NCI-H510A (cell line): ENCODE data around the gene VEGFB.

Source experiments
- DNase-seq: peaks from one replicate; lab custom pipeline; 2025; lab: John Stamatoyannopoulos, UW

The VEGFB gene

GRCh38 chr11:64211181-64211872, 23.1 kb upstream of the VEGFB start:
- no peak for DNase-seq

- no peak for DNase-seq
Observed at GRCh38 chr11:64216879-64217278, 17.5 kb upstream of the VEGFB start.

- DNase-seq = no peak
Observed at GRCh38 chr11:64218628-64219353, 15.6 kb upstream of the VEGFB start.

- no peak for DNase-seq
Observed at GRCh38 chr11:64219354-64219684, 15.1 kb upstream of the VEGFB start.

- DNase-seq = no peak
Observed at GRCh38 chr11:64219755-64220154, 14.6 kb upstream of the VEGFB start.

- DNase-seq = no peak
Observed at GRCh38 chr11:64220271-64220670, 14.1 kb upstream of the VEGFB start.

DNA sequence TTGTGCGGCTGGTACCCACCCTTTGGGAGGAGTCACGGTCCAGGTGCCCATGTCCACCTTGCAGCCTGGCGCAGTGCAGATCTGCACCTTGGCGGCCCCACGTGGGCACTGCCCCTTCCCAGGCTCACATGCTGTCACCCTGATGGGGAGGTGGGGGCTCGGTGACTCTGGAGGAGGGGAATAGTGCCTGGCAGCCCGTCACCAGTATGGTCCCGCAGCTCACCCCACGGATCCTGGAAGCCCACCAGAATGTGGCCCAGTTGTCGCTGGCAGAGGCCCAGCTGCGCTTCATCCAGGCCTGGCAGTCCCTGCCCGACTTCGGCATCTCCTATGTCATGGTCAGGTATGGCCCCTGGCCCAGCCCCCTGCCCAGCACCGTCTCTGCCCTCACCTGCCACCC, 13.6 kb upstream of the VEGFB start:
- DNase-seq = no peak

DNA sequence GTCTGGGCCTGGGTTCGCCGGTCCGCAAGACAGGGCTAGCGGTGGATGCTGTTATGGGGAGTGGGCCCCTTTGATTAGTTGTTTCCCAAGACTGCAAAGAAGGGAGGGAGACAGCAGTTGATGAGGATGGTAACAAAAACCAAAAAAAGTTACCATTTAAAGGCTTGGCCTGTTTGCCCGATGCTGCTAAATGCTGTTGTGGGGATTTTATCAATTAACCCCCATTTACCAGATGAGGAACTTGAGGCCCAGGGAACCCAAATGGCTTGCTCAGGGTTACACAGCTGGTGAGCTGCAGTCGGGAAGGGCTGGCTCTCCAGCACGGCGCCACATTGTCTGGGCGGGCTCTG, 11.8 kb upstream of the VEGFB start:
- DNase-seq = no peak

DNA sequence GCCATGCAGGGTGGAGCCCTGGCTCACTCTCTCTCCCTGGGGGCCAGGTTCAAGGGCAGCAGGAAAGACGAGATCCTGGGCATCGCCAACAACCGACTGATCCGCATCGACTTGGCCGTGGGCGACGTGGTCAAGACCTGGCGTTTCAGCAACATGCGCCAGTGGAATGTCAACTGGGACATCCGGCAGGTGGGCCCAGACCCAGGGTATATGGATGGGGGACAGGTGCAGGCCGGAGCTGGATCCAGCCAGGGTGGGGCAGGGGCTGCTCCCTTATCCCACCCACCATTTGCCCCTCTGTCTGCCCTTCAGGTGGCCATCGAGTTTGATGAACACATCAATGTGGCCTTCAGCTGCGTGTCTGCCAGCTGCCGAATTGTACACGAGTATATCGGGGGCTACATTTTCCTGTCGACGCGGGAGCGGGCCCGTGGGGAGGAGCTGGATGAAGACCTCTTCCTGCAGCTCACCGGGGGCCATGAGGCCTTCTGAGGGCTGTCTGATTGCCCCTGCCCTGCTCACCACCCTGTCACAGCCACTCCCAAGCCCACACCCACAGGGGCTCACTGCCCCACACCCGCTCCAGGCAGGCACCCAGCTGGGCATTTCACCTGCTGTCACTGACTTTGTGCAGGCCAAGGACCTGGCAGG, 11.3 kb upstream of the VEGFB start:
- DNase-seq = no peak

- no peak for DNase-seq
Observed at GRCh38 chr11:64224151-64224890, 10.1 kb upstream of the VEGFB start.

- DNase-seq = no peak
Observed at GRCh38 chr11:64224891-64225607, 9.3 kb upstream of the VEGFB start.

- peak; percentile 89 for DNase-seq
Observed at GRCh38 chr11:64225608-64226506, 8.5 kb upstream of the VEGFB start, which contains the start of the genes NUDT22 and TRPT1. TSS of gene NUDT22 (plus strand) at chr11:64226274. CDS start at chr11:64226653, 379 bp downstream. TSS of gene TRPT1 (minus strand) at chr11:64226186. CDS start at chr11:64225860, 326 bp downstream.

GRCh38 chr11:64226507-64227051, 7.8 kb upstream of the VEGFB start:
- peak; percentile 56 for DNase-seq

- no peak for DNase-seq
Observed at GRCh38 chr11:64227405-64227956, 6.9 kb upstream of the VEGFB start.

DNA sequence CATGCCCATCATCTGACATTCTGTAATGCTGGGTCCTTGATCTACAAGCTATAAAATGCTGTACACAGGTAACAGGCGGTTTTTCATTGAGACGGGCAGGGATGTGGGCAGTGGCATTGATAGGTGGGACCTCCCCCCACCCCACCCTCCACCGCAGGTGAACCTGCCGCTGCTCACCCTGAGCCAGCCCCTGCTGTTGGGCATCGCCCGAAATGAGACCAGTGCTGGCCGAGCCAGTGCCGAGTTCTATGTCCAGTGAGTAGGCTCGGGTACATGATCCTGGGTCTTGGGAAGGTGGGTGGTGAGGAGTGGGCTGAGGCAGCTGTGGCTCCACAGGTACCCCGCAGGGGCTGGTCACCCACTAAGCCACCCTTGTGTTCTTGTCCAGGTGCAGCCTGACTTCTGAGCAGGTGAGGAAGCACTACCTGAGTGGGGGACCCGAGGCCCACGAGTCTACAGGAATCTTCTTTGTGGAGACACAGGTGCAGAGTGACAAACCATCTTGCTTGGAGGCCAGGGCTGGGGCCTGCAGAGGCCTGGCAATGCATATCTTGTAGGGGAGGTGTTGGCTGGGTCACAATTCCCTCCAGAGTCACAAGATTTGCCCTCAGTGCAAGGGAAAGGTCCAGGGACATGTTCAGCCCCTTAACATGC, 5.2 kb upstream of the VEGFB start:
- DNase-seq = no peak

GRCh38 chr11:64229744-64230170, 4.6 kb upstream of the VEGFB start:
- DNase-seq = no peak

DNA sequence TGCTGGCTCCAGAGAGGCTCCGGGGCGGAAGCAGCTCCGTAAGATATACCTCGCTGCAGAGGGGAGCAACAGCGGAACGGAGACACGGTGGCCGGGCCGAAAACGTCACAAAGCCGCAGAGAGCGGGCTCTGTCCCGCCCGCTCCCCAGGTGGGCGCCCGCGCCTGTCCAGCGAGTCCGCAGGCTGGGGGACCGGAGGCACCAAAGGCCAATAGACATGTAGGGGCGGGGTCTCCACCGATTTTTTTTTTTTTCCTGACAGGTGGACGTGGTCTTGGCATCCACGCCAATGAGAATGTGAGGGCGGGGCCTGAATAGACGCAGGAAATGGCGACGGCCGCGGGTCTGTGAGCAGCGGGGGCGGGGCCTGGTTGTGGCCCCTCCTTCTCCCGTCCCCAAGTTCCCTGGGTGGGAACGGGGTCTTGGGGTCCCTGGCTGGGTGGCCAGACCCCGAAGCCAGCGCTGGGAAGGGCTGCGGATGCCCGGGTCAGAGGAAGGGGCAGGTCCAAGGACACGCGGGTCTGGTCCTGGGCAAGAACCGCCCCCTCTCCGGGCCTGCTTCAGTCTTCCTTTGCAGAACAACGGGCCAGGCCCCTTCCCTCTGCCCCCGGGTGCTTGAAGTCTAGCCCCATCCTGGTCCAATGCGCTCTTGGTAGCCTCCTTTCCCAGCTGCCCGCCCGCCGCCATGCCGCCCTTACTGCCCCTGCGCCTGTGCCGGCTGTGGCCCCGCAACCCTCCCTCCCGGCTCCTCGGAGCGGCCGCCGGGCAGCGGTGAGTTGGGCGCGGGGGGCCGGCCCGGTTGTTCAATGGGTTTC, 4.0 kb upstream of the VEGFB start, which contains the start of gene DNAJC4:
DNAJC4 (plus strand) TSS at position 378 of the 814 bp plus-strand sequence; CDS start at position 685, 307 bp downstream.
- DNase-seq = peak; percentile 95

DNA sequence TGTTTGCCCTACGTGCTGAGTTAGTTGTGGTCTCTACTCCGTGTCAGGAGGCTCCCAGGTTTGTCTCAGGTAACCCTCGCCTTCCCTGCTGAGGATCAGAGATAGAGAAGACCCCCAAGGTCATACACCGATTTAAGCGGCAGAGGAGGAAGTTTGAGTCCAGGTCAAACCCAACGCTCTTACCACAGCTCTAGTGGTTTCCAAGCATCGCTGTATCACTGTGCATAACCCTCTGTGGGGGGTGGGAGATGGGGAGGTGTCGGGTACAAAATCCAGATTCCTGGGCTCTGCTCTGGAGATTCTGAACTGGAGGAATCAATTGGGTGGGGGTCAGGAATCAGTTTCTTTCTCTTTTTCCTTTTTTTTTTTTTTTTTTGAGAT, 3.4 kb upstream of the VEGFB start:
- DNase-seq = no peak

DNA sequence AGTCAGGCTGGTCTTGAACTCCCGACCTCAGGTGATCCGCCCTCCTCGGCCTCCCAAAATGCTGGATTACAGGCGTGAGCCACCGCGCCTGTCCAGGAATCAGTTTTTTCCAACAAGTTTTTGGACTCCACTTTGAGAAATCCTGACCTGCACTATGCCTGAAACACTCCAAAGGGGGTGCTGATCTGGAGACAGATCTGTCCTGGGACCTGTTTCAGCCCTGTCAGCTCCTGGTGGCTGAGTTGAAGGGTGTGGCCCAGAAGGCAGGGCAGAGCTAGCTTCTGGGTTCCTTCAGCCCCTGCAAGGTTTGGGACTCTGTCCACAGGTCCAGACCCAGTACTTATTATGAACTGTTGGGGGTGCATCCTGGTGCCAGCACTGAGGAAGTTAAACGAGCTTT, 2.8 kb upstream of the VEGFB start:
- DNase-seq = no peak
